Astrocyte (in vitro differentiated cells and primary cell): ENCODE results near the gene PRTG. TPM values are rescaled to one million over a fixed set of nuclear protein-coding genes. Genes with fewer than 3 reads are reported as not detected.
A peak's percentile ranks its signal among the peaks of the same experiment; 100 is the strongest.

Experiments
- DNase-seq: peaks from one replicate; pipeline ENCODE4 v3.0.0-alpha.2; 2010; ENCODE audit warnings: low read depth
- FAIRE-seq: peaks from 2 replicates; lab custom pipeline; 2011; peaks lifted over from hg19 to GRCh38; lab: Jason Lieb, UNC
- H2AFZ ChIP-seq: 2 replicates; pipeline ENCODE4 v1.6.0; 2012; ENCODE audit warnings: low read depth, low read length, inconsistent platforms
- H3K27ac ChIP-seq: 2 replicates; pipeline ENCODE4 v1.5.1; 2011; ENCODE audit warnings: low read depth, low read length, inconsistent platforms
- H3K27me3 ChIP-seq: 2 replicates; pipeline ENCODE4 v1.6.0; 2011; ENCODE audit warnings: low read length, inconsistent platforms; ENCODE audit not compliant: insufficient read depth
- H3K36me3 ChIP-seq: 2 replicates; pipeline ENCODE4 v1.5.1; 2011; ENCODE audit warnings: low read length, inconsistent platforms; ENCODE audit not compliant: insufficient read depth
- H3K4me1 ChIP-seq: 2 replicates; pipeline ENCODE4 v1.5.1; 2011; ENCODE audit warnings: low read length, inconsistent platforms; ENCODE audit not compliant: insufficient read depth
- H3K4me2 ChIP-seq: 2 replicates; pipeline ENCODE4 v1.6.0; 2012; ENCODE audit warnings: low read length, inconsistent platforms
- H3K4me3 ChIP-seq: 2 replicates; pipeline ENCODE4 v1.5.1; 2011; ENCODE audit warnings: low read depth, mild to moderate bottlenecking, low read length, inconsistent platforms; ENCODE audit not compliant: insufficient read depth
- H3K79me2 ChIP-seq: 2 replicates; pipeline ENCODE4 v1.6.0; 2012; ENCODE audit warnings: mild to moderate bottlenecking, low read length, inconsistent platforms; ENCODE audit not compliant: insufficient read depth
- H3K9ac ChIP-seq: 2 replicates; pipeline ENCODE4 v1.6.0; 2012; ENCODE audit warnings: mild to moderate bottlenecking, low read length, inconsistent platforms
- H3K9me3 ChIP-seq: 2 replicates; pipeline ENCODE4 v1.5.1; 2012; ENCODE audit warnings: low read depth, mild to moderate bottlenecking, low read length, inconsistent platforms; ENCODE audit not compliant: insufficient read depth
- H4K20me1 ChIP-seq: 2 replicates; pipeline ENCODE4 v1.6.0; 2012; ENCODE audit warnings: low read length, inconsistent platforms; ENCODE audit not compliant: insufficient read depth
- H3K27ac Mint-ChIP-seq: one replicate; pipeline ENCODE4 v1.8.0; 2021; ENCODE audit warnings: mild to moderate bottlenecking, mixed read lengths; ENCODE audit not compliant: unreplicated experiment
- H3K27me3 Mint-ChIP-seq: one replicate; pipeline ENCODE4 v1.8.0; 2021; ENCODE audit warnings: low read depth, mixed read lengths; ENCODE audit not compliant: unreplicated experiment
- H3K36me3 Mint-ChIP-seq: one replicate; pipeline ENCODE4 v1.8.0; 2021; ENCODE audit warnings: low read depth, mixed read lengths; ENCODE audit not compliant: unreplicated experiment
- H3K4me1 Mint-ChIP-seq: one replicate; pipeline ENCODE4 v1.8.0; 2021; ENCODE audit warnings: low read depth, mixed read lengths; ENCODE audit not compliant: unreplicated experiment
- H3K4me3 Mint-ChIP-seq: one replicate; pipeline ENCODE4 v1.8.0; 2021; ENCODE audit warnings: mild to moderate bottlenecking, moderate library complexity, mixed read lengths; ENCODE audit not compliant: unreplicated experiment
- H3K9me3 Mint-ChIP-seq: one replicate; pipeline ENCODE4 v1.8.0; 2021; ENCODE audit warnings: mild to moderate bottlenecking, mixed read lengths; ENCODE audit not compliant: unreplicated experiment
- EZH2 ChIP-seq: IDR thresholded peaks from 2 replicates; pipeline ENCODE4 v1.6.1; 2012; ENCODE audit warnings: mild to moderate bottlenecking, low read length, inconsistent platforms; ENCODE audit not compliant: insufficient read depth
- total RNA-seq: library from RNA; stranded (reverse); gene quantifications from 2 replicates; pipeline ENCODE4 v1.2.1, GENCODE V29; 2021
- TF ChIP-seq, protein P1 (sequence below): IDR thresholded peaks from 2 replicates; pipeline ENCODE4 v1.5.1; 2011; ENCODE audit warnings: low read depth, mild to moderate bottlenecking, inconsistent platforms, low read length, moderate library complexity; ENCODE audit not compliant: insufficient read depth

The PRTG gene
- total RNA-seq, 1 donor from 2014 or later: 39.4 TPM

GRCh38 chr15:55586808-55587207 is 156.1 kb downstream of the PRTG start:
- H3K4me2 ChIP-seq: peak overlapping the region; percentile 92
- no peak overlapping the region for H2AFZ ChIP-seq
- Mint-ChIP-seq H3K4me3 (no peak overlapping the region), H3K27me3 (peaks cover 12% of the 10 kb centered on the region), H3K27ac (no peak overlapping the region), H3K9me3 (no peaks in the 10 kb centered on the region), H3K4me1 (no peaks in the 10 kb centered on the region), H3K36me3 (no peaks in the 10 kb centered on the region)
- no peaks in the 10 kb centered on the region for H3K36me3 ChIP-seq
- H3K4me3 ChIP-seq: peak overlapping the region; percentile 68
- H3K9me3 ChIP-seq: no peaks in the 10 kb centered on the region
- H4K20me1 ChIP-seq: peaks cover 5% of the 10 kb centered on the region
- FAIRE-seq: peak; percentile 26
- peak; percentile 5 for DNase-seq
- TF ChIP-seq, protein P1, sequence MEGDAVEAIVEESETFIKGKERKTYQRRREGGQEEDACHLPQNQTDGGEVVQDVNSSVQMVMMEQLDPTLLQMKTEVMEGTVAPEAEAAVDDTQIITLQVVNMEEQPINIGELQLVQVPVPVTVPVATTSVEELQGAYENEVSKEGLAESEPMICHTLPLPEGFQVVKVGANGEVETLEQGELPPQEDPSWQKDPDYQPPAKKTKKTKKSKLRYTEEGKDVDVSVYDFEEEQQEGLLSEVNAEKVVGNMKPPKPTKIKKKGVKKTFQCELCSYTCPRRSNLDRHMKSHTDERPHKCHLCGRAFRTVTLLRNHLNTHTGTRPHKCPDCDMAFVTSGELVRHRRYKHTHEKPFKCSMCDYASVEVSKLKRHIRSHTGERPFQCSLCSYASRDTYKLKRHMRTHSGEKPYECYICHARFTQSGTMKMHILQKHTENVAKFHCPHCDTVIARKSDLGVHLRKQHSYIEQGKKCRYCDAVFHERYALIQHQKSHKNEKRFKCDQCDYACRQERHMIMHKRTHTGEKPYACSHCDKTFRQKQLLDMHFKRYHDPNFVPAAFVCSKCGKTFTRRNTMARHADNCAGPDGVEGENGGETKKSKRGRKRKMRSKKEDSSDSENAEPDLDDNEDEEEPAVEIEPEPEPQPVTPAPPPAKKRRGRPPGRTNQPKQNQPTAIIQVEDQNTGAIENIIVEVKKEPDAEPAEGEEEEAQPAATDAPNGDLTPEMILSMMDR: no peak
- TF ChIP-seq EZH2: no peak
- H3K4me1 ChIP-seq: peaks cover 8% of the 10 kb centered on the region
- H3K79me2 ChIP-seq: peaks cover 23% of the 10 kb centered on the region
- no peak overlapping the region for H3K27ac ChIP-seq
- H3K9ac ChIP-seq: peak overlapping the region; percentile 84
- no peaks in the 10 kb centered on the region for H3K27me3 ChIP-seq

GRCh38 chr15:55576943-55577342 is 166.0 kb downstream of the PRTG start:
- H3K27me3 Mint-ChIP-seq: no peaks in the 10 kb centered on the region
- no peak for TF ChIP-seq EZH2
- TF ChIP-seq, protein P1: no peak
- FAIRE-seq: no peak
- peaks cover 11% of the 10 kb centered on the region for H4K20me1 ChIP-seq
- no peaks in the 10 kb centered on the region for H3K9me3 ChIP-seq
- peaks cover 3% of the 10 kb centered on the region for H3K9me3 Mint-ChIP-seq
- H3K4me1 Mint-ChIP-seq: no peaks in the 10 kb centered on the region
- no peak overlapping the region for H3K27ac ChIP-seq
- H3K27me3 ChIP-seq: no peaks in the 10 kb centered on the region
- H3K4me1 ChIP-seq: no peaks in the 10 kb centered on the region
- H3K9ac ChIP-seq: no peak overlapping the region
- H3K79me2 ChIP-seq: no peaks in the 10 kb centered on the region
- H2AFZ ChIP-seq: no peak overlapping the region
- no peak overlapping the region for H3K4me3 Mint-ChIP-seq
- no peaks in the 10 kb centered on the region for H3K36me3 ChIP-seq
- no peak overlapping the region for H3K4me3 ChIP-seq
- H3K36me3 Mint-ChIP-seq: no peaks in the 10 kb centered on the region
- DNase-seq: no peak
- H3K27ac Mint-ChIP-seq: no peak overlapping the region
- no peak overlapping the region for H3K4me2 ChIP-seq

- no peak overlapping the region for H3K27ac Mint-ChIP-seq
- H3K9me3 ChIP-seq: no peaks in the 10 kb centered on the region
These were observed 168.9 kb downstream of the PRTG start for GRCh38 chr15:55574096-55574495.

More at GRCh38 chr15:55574096-55574495, 168.9 kb downstream of the PRTG start:
- H4K20me1 ChIP-seq: no peaks in the 10 kb centered on the region
- no peak overlapping the region for H3K4me3 ChIP-seq
- H3K27ac ChIP-seq: no peak overlapping the region
- H2AFZ ChIP-seq: no peak overlapping the region
- H3K79me2 ChIP-seq: no peaks in the 10 kb centered on the region
- no peak overlapping the region for H3K9ac ChIP-seq
- DNase-seq: no peak
- Mint-ChIP-seq H3K9me3 (peaks cover 7% of the 10 kb centered on the region), H3K27me3 (no peaks in the 10 kb centered on the region), H3K4me3 (no peak overlapping the region), H3K4me1 (no peaks in the 10 kb centered on the region), H3K36me3 (no peaks in the 10 kb centered on the region)
- H3K27me3 ChIP-seq: no peaks in the 10 kb centered on the region
- no peak for FAIRE-seq
- H3K4me1 ChIP-seq: no peaks in the 10 kb centered on the region
- no peak overlapping the region for H3K4me2 ChIP-seq
- H3K36me3 ChIP-seq: no peaks in the 10 kb centered on the region
- no peak for TF ChIP-seq EZH2
- TF ChIP-seq, protein P1: no peak
